Measurements from ENCODE around the gene PSD.

- TF ChIP-seq, protein P1, sequence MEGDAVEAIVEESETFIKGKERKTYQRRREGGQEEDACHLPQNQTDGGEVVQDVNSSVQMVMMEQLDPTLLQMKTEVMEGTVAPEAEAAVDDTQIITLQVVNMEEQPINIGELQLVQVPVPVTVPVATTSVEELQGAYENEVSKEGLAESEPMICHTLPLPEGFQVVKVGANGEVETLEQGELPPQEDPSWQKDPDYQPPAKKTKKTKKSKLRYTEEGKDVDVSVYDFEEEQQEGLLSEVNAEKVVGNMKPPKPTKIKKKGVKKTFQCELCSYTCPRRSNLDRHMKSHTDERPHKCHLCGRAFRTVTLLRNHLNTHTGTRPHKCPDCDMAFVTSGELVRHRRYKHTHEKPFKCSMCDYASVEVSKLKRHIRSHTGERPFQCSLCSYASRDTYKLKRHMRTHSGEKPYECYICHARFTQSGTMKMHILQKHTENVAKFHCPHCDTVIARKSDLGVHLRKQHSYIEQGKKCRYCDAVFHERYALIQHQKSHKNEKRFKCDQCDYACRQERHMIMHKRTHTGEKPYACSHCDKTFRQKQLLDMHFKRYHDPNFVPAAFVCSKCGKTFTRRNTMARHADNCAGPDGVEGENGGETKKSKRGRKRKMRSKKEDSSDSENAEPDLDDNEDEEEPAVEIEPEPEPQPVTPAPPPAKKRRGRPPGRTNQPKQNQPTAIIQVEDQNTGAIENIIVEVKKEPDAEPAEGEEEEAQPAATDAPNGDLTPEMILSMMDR (IDR thresholded peaks at IDR 0.05) = no peak
- TF ChIP-seq POLR2AphosphoS5 (IDR thresholded peaks at IDR 0.05; ENCODE audit: low read depth, low read length) = no peak
- TF ChIP-seq, protein P2, sequence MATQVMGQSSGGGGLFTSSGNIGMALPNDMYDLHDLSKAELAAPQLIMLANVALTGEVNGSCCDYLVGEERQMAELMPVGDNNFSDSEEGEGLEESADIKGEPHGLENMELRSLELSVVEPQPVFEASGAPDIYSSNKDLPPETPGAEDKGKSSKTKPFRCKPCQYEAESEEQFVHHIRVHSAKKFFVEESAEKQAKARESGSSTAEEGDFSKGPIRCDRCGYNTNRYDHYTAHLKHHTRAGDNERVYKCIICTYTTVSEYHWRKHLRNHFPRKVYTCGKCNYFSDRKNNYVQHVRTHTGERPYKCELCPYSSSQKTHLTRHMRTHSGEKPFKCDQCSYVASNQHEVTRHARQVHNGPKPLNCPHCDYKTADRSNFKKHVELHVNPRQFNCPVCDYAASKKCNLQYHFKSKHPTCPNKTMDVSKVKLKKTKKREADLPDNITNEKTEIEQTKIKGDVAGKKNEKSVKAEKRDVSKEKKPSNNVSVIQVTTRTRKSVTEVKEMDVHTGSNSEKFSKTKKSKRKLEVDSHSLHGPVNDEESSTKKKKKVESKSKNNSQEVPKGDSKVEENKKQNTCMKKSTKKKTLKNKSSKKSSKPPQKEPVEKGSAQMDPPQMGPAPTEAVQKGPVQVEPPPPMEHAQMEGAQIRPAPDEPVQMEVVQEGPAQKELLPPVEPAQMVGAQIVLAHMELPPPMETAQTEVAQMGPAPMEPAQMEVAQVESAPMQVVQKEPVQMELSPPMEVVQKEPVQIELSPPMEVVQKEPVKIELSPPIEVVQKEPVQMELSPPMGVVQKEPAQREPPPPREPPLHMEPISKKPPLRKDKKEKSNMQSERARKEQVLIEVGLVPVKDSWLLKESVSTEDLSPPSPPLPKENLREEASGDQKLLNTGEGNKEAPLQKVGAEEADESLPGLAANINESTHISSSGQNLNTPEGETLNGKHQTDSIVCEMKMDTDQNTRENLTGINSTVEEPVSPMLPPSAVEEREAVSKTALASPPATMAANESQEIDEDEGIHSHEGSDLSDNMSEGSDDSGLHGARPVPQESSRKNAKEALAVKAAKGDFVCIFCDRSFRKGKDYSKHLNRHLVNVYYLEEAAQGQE (IDR thresholded peaks at IDR 0.05; ENCODE audit: insufficient read depth in 1 of 2, low read depth in 2 of 2, low read length in 1 of 2) = no peak
Measured at GRCh38 chr10:102467971-102468438, 49.4 kb upstream of the PSD start.

Data from Panc1 (cell line).